Measurements from ENCODE around the gene HIF1A. TPM values are rescaled to one million over a fixed set of nuclear protein-coding genes. Genes with fewer than 3 reads are reported as not detected.

The HIF1A gene
- total and polyA plus RNA-seq, 2 of the 8 experiments (the other 6 are each of a cell fraction or from before 2014, with no cell fraction given), result 54.8 to 175 TPM

- no peak overlapping the region for H2AFZ ChIP-seq (ENCODE audit: low read length)
- H3K27me3 ChIP-seq (replicated peaks in 1 of 4; ENCODE audit: control insufficient read depth in 3 of 4, extremely low read depth in 1 of 4, insufficient read depth in 3 of 4, low read length in 3 of 4), result no peaks in the 10 kb centered on the region
- peaks cover 0 to 8% of the 10 kb centered on the region in 2 experiments; a peak in 1 of 4 replicates for H3K79me2 ChIP-seq (ENCODE audit: control insufficient read depth in 1 of 2, insufficient read depth in 2 of 2, low read length in 2 of 2)
- no peaks in the 10 kb centered on the region for H3K23me2 ChIP-seq (ENCODE audit: low read depth, low read length)
- H4K8ac ChIP-seq (ENCODE audit: extremely low read depth, insufficient read depth, low read length), result no peak overlapping the region
- H4K20me1 ChIP-seq (replicated peaks in 1 of 2; ENCODE audit: control insufficient read depth in 1 of 2, insufficient read depth in 2 of 2, low read length in 2 of 2), result no peaks in the 10 kb centered on the region
- H4K5ac ChIP-seq (ENCODE audit: insufficient read length, low read depth, low read length), result no peak overlapping the region
- H2BK5ac ChIP-seq (ENCODE audit: low read depth, low read length), result no peak overlapping the region
- TF ChIP-seq CEBPB (IDR thresholded peaks at IDR 0.05; ENCODE audit: low read depth, low read length) (no peak), GABPA (IDR thresholded peaks at IDR 0.05; ENCODE audit: borderline replicate concordance, insufficient read depth, low read length) (no peak), CTBP2 (IDR thresholded peaks at IDR 0.05; ENCODE audit: borderline replicate concordance, insufficient read depth, insufficient read length, low read length) (no peak), SIRT6 (IDR thresholded peaks at IDR 0.05; ENCODE audit: low read length) (no peak), NANOG (IDR thresholded peaks at IDR 0.05; ENCODE audit: insufficient read depth, low read depth, low read length, poor library complexity, severe bottlenecking) (no peak), SAP30 (IDR thresholded peaks at IDR 0.05; ENCODE audit: insufficient read depth, insufficient replicate concordance, low read length) (no peak), CBX5 (IDR thresholded peaks at IDR 0.05; ENCODE audit: low read depth, low read length) (no peak), ZNF274 (IDR thresholded peaks at IDR 0.05; ENCODE audit: borderline replicate concordance, extremely low read depth, low read length) (no peak), GTF2F1 (IDR thresholded peaks at IDR 0.05; ENCODE audit: borderline replicate concordance, low read depth, low read length) (no peak)
- TF ChIP-seq, protein P1, sequence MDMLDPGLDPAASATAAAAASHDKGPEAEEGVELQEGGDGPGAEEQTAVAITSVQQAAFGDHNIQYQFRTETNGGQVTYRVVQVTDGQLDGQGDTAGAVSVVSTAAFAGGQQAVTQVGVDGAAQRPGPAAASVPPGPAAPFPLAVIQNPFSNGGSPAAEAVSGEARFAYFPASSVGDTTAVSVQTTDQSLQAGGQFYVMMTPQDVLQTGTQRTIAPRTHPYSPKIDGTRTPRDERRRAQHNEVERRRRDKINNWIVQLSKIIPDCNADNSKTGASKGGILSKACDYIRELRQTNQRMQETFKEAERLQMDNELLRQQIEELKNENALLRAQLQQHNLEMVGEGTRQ (IDR thresholded peaks at IDR 0.05; ENCODE audit: low read length), result no peak
- H3K56ac ChIP-seq (replicated peaks; ENCODE audit: insufficient read length, low read depth, low read length), result no peak overlapping the region
- FAIRE-seq (no peak), DNase-seq (ENCODE audit: low read depth in 1 of 2, low spot score in 2 of 2) (no peak)
- H3K9ac ChIP-seq (replicated peaks in 1 of 4; ENCODE audit: extremely low read depth in 1 of 4, low read depth in 3 of 4, low read length in 3 of 4), result no peak overlapping the region
- H2BK120ac ChIP-seq (replicated peaks; ENCODE audit: low read depth, low read length), result no peak overlapping the region
- no peak overlapping the region for H3K23ac ChIP-seq (ENCODE audit: insufficient read length)
- H3K9me3 ChIP-seq (ENCODE audit: insufficient read depth in 2 of 2, low read depth in 1 of 2, low read length in 1 of 2), result no peaks in the 10 kb centered on the region
- H3K4me1 ChIP-seq (replicated peaks in 1 of 4; ENCODE audit: control insufficient read depth in 3 of 4, insufficient read depth in 4 of 4, low read length in 3 of 4), result 0 out of 7 replicates have a peak, but pooled peaks cover 0 to 1% (median 0%) of the 10 kb centered on the region in 4 experiments
- no peaks in the 10 kb centered on the region for H3K79me1 ChIP-seq (ENCODE audit: low read depth, low read length)
- 93% methylated on average over 5 of the region's 5 CpGs; no CpG with 5 or more reads in 1 of the 2 experiments for WGBS, 2 experiments (ENCODE audit: extremely low coverage in 1 of 2, insufficient coverage in 1 of 2, insufficient read length in 1 of 2, insufficient replicate concordance in 2 of 2, low coverage in 1 of 2, low lambda C conversion rate in 2 of 2, missing lambda C conversion rate in 1 of 2)
- no peak overlapping the region for H2BK15ac ChIP-seq (ENCODE audit: low read length)
- no peak overlapping the region for H3K4me3 ChIP-seq (ENCODE audit: extremely low read depth in 1 of 4, insufficient read depth in 2 of 4, low read depth in 3 of 4, low read length in 4 of 4)
- no peak overlapping the region for H3K27ac ChIP-seq (ENCODE audit: low read depth, low read length)
- H3K36me3 ChIP-seq (ENCODE audit: control insufficient read depth in 2 of 4, insufficient read depth in 4 of 4, low read length in 3 of 4), result peaks cover 7 to 86% (median 49%) of the 10 kb centered on the region in 4 experiments; a peak in 6 of 8 replicates
- H3K4ac ChIP-seq (replicated peaks; ENCODE audit: insufficient read length, low read depth, low read length), result no peak overlapping the region
- CTCF ChIA-PET (ENCODE audit: partially characterized antibody), result interaction anchor here (0.7 to 1.9 kb wide), 4 partner anchors 9 to 93 kb away, joined by 3 to 5 read pairs (median 4); partner anchors contain the start of gene SNAPC1
- H2AK5ac ChIP-seq (ENCODE audit: low read depth, low read length), result no peak overlapping the region
- no peak overlapping the region for H3K14ac ChIP-seq (ENCODE audit: insufficient read length)
- H4K91ac ChIP-seq (replicated peaks; ENCODE audit: insufficient read length, low read length), result no peak overlapping the region
- no peak overlapping the region for H2BK20ac ChIP-seq (ENCODE audit: low read length)
- H3K4me2 ChIP-seq (ENCODE audit: insufficient read depth in 1 of 2, low read depth in 2 of 2, low read length in 2 of 2), result no peak overlapping the region
- no peak overlapping the region for H2BK12ac ChIP-seq (ENCODE audit: low read depth, low read length)
- POLR2A ChIA-PET (ENCODE audit: partially characterized antibody), result no interaction called here
- H3K18ac ChIP-seq (ENCODE audit: extremely low read depth, low read length), result no peak overlapping the region
Observed at GRCh38 chr14:61744238-61744637, 48.9 kb downstream of the HIF1A start.
